Measurements from ENCODE around the gene BRD7.

The BRD7 gene

DNA sequence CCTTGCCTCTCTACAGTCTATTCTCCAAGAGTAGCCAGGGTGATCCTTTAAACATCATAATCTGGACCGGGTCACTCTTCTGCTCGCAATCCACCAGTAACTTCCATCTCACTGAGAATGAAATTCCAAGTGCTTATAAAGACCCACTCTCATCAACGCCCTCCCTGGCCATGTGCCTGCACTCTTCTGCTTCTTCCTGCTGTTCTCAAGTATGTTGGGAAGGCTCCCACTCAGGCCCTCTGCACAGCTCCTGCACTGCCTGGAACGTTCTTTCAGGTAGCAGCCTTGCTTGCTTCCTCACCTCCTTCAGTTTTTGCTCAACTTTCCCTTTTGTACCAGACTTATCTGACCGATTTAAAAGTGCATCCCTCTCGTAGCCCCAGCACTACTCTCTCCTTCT is 44.4 kb downstream of the BRD7 start:
- in situ Hi-C loops (cut with MboI; ENCODE audit: low sequenced_read_pairs): no loop called here

DNA sequence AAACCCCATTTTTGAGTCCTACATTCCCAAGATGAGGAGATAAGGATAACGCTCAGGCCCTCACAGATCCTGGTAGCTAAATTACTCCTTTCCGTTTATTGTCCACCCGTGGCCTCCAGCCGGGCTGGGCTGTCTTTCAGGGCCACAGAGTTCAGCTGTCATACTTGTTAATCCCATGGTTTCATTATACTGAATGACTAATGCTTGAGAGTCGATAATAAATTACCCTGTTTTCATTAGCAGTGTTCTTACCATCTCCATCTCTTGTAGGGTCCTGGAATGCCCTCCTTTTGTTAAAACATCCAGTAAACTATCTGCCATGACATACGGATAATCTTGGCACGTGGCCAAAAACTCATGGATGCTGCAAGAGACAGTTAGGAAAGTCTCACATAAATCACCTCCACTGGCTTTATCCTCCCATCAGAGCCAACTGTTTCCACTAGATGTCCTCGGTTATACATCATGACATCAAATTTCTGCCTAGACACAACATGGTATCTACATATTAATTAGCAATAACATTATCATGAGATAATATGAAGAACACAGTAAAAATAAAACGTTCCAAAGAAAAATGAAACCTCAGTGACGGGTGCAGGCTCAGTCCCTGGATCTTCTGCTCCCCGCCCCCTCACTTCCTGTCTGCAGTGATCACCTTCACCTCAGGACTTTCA is 45.3 kb downstream of the BRD7 start:
- in situ Hi-C loops (cut with MboI; ENCODE audit: low sequenced_read_pairs): no loop called here

DNA sequence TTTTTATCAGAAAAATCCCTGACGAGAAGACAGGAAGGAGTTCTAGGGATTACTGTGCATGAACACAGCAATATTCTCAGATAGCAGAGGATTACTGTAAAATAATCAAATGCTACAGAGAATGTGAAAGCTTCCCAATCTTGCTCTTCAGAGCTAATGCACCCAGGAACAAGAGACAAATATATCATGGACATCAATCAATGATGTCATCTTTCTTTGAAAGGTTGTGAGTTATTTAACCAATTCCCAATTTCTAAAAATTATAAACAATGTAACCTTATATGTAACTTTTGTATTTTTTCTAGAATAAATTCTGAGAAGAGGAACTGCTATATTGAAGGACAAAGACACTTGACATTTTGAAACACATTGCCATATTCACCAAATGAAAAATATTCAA is 46.5 kb downstream of the BRD7 start:
- in situ Hi-C loops (cut with MboI; ENCODE audit: low sequenced_read_pairs): no loop called here

DNA sequence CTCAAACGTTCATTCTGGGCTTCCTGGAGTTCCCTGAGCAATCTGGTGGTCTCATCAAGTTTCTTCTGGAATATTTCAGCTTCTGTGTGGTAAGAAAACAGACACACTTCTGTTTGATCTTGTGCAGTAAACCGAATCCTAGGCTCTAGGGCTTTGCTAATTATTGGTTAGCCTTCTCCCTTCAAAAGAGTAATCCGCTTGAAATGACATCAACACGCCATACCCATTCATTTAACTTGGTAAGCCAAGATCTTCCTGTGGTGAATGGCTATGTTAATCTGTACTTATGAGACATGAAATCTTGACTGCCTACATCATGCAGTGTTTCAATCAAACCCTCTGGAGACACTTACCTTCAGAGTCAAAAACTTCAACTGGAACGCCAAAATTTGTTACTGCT is 48.5 kb downstream of the BRD7 start:
- in situ Hi-C loops (cut with MboI; ENCODE audit: low sequenced_read_pairs): no loop called here

DNA sequence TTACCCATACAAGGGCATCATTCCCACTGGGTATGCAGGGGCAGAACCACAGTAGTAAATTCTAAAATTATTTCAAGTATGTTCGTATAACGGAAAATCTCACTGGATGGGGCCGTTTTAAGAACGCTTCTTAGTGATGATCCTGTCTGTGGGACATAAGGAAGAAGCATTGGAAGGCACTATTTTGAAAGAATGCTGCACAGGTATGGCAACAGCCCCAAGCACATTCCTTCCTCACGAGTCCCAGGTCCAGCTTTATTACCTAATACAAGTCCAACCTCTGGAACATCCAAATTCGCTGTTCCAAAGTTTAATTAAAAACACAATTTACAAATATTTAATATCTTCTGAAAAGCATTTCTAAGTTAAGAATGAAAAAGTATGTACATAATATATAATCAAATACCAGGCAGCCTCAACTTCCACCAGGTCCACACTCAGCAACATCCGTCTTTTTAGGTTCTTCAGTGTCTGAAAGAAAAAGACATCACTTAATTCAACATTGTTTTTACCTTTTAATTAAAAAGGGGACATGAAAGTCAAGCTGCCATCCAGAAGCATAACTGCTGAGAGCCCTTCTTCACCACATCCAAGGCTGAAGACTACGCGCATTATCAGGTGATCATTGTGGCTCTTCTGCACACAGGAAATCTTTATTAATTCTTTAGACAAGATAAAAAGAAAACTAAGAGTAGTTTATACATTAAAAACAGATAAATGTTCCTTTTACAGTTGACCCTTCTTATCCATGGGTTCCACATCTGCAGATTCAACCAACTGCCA is 49.8 kb downstream of the BRD7 start:
- in situ Hi-C loops (cut with MboI; ENCODE audit: low sequenced_read_pairs): no loop called here

DNA sequence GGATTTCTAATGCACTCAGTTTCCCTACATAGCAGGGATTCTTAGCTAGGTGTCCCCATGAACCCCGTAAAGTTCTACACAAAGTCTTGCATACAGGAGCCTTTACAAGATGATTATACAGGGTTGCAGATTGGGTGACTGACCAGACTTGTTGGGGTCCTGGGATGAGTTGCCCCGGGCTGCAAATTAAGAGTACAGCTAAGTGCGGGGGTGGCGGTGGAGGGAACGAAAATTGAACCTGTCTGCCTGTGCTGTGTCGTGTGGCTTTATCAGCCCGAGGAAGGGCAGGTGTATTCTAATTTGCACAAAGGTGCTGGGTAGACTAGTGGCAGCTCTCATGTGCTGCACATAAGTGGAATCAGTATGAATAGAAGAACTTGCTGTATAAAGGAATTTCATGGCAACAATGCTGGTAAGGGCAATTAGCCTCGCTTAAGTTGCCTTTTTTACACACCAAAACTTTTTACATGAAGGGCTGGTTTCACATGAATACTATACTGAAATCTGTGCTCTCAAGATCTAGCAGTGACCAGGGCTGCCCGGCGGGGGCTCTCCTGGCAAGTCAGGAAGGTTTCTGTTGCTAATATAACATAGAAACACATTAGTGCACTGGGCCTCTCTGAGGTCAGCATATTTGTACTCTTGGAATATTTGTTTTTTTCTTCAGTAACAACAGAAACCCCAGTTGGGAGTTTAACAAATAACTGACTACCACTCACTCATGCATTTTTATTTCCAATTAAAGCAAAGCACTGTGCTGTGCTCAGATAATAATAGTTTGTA is 51.7 kb downstream of the BRD7 start:
- in situ Hi-C loops (cut with MboI; ENCODE audit: low sequenced_read_pairs): no loop called here

DNA sequence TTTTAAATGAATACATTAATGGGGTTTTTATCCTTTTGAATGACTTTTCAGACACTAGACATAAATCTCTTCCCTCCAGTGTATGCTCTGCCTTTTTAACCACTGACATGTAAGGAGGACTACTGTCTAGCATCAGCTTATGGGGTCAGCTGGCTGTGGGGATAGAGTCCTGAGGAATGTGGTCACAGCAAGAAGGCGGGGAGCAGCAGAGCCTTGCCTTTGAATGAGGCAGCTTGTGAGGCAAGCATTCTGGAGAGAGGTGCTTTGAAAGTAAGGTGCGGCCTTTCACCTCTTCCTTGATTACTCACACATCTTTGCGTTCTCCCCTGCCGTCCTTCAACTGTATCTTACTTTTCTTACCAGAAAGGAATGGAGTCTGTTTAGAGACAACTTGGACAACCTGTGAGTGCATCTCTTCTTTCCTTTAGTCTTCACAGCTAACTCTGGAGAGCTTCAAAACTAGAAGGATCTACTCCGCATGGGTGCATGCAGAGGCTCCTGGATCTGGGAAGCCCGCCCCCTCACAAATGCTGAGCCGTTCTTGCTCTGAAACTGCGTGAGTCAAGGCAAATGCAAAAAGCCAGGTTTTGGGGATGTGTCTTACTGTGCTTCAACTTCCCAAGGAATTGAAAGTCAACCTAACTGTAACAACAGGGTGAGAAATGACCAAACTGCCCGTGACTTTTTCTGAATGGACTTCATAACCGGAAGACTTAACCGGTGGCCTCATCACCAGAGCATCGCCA is 52.5 kb downstream of the BRD7 start:
- in situ Hi-C loops (cut with MboI; ENCODE audit: low sequenced_read_pairs): no loop called here

DNA sequence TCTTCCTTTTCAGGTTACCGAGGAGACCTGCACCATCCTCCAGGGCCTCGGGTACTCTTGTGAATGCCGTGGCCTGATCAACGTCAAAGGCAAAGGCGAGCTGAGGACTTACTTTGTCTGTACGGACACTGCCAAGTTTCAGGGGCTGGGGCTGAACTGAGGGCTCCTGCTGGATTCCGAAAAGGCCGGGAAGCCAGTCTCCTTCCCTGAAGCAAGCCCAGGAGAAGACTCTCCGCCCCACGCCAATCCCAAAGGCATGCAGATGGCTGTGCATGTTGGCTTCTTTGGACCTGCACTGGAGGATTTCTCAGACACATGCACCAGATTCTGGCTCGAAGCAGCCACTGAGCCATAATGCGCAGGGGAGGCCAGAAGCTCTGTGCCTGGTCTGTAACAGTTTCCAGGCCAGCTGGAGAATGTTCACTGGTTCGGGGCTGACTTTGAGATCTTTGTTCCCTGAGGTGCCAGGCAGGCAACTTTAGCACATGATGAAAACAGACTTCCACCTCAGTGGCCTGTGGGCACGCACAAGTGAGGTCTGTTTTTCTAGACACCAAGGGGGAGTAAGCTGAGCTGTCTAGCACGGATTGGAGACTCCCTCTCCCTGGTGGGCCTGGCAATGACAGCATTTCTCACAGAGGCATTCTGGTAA is 53.3 kb downstream of the BRD7 start:
- in situ Hi-C loops (cut with MboI; ENCODE audit: low sequenced_read_pairs): no loop called here

DNA sequence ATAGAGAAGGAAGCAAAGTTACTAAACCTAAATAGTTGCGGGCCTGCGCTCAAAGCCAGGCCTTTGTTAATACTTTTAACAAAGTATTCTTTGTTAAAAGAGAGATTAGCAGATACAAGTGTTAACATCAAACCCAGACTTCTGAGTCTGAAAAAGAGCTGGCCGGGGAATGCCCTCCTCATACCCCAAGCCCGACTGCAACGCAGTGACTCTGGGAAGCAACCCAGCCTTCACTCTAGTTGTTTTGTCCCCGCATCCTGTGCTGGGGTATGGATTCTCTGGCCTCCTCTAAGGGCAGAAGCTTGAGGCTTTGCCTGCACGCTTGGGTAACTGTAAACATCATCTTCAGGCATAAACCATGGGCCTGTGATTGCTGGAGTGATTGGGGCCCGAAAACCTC is 54.1 kb downstream of the BRD7 start:
- in situ Hi-C loops (cut with MboI; ENCODE audit: low sequenced_read_pairs): no loop called here

DNA sequence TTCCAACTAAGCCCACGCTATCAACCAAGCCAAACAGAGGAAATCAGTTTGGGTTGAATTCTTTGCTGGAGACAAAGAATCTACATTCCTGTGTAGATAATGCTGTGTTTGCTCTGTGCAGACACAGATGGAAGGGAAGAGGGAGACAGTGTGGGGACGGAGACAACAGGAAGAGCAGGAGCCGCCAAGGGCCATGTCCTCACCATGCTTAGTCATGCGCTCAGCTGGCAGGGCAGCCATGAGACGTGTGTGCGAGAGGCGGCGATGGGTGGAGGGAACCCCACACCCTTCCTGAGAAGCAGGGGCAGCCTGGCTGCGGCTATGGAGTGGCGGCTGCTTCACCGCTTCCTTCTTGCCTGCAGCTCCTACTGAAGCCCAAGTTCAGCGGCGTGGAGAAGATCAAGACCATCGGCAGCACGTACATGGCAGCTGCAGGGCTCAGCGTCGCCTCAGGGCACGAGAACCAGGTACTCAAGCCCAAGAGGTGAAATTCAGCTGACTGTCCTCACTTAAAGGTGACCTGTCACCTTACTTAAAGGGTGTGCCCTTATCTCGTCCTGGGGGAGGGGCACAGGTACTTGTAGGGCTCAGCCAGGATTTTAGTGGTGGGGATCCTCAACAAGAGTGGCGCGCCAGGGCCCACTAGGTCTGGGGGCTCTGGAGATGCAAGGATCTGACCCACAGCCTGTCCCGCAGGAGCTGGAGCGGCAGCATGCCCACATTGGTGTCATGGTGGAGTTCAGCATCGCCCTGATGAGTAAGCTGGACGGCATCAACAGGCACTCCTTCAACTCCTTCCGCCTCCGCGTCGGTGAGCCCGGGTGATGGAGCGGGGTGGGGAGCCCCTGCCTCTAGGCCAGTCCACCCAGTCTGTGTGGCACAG is 55.0 kb downstream of the BRD7 start:
- in situ Hi-C loops (cut with MboI; ENCODE audit: low sequenced_read_pairs): no loop called here

DNA sequence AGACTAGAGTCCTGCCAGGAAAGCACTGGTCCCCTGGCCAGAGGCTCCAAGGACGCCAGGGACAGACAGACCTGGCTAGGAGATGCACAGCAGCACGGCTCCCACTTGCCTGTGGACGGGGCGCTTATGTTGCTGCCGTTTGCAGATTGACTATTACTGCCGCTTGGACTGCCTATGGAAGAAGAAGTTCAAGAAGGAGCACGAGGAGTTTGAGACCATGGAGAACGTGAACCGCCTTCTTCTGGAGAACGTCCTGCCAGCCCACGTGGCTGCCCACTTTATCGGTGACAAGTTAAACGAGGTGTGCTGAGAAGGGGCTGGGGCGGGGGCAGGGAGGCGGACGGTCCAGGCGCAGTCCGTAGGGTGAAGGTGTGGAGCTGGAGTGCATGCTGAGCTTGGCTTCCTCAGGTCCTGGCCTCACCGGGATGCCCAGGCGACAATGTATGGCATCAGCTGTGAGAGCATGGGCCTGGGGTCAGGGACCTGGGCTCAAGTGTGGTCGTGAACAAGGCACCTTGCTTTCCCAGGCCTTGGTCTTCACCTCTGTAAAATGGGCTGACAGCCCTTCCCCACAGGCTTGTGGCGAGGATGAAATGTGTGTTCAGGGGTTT is 56.8 kb downstream of the BRD7 start:
- in situ Hi-C loops (cut with MboI; ENCODE audit: low sequenced_read_pairs): no loop called here

DNA sequence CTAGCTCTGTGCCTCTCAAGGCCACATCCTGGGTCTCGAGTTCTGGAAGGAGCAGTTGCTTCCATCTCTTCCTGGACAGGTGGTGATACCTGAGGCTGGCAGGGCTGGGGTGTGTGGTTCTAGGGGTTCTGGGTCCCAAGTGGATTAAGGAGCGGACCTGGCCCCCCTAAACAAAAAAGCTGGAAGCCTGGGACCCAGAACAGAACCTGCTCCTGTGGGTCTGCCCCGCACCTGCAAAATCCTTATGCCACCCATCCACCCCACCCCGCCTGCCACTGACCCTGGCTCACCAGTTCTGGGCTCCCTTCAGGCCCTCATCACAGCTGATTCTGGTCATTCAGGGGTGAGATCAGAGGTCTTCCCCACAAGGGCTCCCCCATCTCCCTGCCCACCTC is 57.7 kb downstream of the BRD7 start:
- in situ Hi-C loops (cut with MboI; ENCODE audit: low sequenced_read_pairs): no loop called here

DNA sequence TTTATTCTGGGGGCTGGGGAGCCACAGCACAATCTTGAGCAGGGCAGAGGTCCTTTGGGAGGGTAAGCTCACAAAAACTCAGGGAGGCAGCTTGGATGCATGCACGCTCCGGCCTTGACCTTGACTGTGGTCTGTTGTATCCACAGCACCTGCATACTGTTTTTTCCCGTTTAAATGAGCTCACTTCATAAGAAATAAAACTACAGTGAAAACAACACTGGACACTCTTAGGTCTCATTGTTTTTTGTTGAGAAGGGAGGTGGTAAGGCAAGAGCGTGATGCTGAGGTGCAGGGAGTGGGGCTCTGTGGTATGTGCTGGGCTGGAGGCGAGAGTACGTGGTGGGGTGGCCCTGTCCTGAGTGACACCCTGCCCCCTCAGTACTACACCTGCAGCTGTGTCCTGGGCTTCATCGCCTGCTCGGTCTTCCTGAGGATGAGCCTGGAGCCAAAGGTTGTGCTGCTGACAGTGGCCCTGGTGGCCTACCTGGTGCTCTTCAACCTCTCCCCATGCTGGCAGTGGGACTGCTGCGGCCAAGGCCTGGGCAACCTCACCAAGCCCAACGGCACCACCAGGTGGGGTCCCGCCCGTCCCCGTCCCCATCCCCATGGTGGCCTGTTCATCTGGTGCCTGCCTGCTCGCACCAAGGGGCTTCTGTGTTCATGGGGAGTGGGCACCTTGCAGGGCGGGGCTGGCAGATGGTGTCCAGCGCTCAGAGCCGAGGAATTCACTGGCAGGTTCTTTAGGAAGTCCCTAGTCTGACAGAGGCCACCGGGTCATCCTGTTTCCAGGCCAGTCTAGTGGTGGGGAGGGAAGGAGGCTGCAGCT is 58.3 kb downstream of the BRD7 start:
- in situ Hi-C loops (cut with MboI; ENCODE audit: low sequenced_read_pairs): no loop called here

DNA sequence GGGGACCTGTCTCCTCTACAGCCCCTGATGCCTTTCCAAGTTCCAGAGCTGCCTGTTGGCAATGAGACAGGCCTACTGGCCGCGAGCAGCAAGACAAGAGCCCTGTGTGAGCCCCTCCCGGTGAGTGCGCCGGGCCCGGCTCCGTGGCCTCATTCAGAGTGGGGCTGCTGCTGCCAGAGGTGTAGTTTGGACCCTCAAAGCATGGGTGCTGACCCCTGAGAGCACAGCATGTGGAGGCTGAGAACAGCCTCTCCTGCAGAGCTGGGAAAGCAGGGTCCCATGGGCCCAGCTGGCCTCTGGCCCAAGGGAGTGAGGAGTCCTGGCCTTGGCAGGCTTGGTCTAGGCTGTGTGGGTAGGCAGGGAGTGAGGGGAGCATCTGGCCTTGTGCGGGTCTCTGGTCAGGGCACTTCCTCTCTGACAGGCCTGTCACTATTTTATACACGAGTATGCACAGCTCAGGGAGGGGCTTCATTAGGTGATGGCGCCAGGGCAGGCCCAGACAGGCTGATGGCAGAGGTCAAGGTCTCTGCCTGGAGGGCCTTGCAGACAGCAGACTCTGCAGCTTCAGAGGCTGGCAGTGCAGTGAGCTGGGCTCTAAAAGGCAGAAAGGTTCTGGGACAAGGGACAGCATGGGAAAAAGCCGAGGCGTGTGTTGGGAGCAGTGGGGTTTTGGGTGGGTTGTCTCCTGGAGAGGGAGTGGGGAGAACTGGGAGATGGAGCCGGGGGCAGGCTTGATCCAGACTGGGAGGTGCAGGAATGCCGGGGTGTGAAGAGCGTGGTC is 59.1 kb downstream of the BRD7 start:
- in situ Hi-C loops (cut with MboI; ENCODE audit: low sequenced_read_pairs): no loop called here

DNA sequence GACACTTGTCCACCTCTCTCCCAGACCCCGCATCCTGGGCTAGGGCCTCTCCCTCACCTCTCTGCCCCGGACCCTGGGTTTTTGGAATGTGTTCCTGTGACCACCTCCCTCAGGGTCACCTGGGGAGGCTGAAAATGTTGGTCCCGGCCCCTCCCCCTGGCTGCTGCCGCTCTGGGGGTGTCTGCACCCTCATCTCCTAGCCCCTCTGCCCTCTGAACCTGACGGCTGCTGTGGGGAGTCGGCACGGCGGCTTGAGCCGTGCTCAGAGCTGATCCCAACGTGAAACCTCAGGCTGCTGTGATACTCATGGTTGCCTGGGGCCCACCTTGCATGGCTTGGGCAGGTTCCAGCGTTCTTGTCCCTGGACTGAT is 59.6 kb downstream of the BRD7 start:
- in situ Hi-C loops (cut with MboI; ENCODE audit: low sequenced_read_pairs): no loop called here

DNA sequence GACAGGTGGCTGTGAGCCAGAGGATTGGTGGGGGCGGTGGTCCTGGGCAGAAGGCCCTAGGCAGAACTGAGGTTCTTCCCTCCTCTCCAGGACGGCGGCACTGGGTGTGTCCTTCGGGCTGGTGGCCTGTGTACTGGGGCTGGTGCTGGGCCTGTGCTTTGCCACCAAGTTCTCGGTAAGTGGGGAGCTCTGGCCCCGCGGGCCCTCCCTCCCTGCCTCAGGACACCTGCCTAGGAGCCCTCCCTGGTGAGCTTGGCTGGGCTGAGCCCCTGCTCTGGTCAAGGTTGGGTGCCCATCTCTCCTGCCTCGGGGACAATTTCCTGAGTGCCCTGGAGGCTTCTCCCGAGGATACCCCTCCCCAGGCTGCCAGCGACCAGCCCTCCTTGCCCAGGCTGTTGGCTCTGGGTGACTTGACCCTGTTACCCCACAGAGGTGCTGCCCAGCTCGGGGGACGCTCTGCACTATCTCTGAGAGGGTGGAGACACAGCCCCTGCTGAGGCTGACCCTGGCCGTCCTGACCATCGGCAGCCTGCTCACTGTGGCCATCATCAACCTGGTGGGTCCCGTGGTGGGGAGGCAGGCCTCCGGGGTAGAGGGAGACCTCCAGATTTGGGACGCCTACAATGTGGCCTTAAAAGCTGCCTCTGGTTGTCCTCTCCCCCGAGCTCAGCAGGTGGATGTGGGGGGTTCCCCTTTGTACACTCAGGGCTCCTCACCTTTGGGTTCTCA is 60.4 kb downstream of the BRD7 start:
- in situ Hi-C loops (cut with MboI; ENCODE audit: low sequenced_read_pairs): no loop called here

DNA sequence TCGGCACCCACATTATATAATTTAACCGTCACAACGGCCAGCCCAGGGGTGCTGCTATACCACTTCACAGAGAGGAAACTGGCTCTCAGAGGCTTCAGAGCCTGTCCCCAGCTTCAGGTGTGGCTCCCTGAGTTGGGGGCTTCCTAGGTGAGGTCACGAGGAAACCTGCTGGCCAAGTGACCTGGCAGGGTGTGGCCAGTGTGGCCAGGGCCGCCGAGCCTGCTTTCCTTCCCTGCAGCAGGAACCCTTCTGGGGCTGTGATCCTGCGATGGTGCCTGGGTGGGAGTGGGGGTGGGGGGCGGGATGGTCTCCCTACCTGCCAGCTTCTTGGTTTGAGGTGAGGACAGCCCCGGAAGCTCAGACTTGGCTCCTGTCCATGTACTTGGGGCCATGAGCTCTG is 62.5 kb downstream of the BRD7 start:
- in situ Hi-C loops (cut with MboI; ENCODE audit: low sequenced_read_pairs): no loop called here
